ENCODE measurements around the gene GPR15.

GPR15 gene

GRCh38 chr3:98531622-98532274 is at the start of gene GPR15:
TSS of gene GPR15 (plus strand) at chr3:98531978. CDS start at chr3:98532034, 56 bp downstream.
- peak; percentile 35 for DNase-seq (ENCODE audit: low spot score)
- no peak for TF ChIP-seq CTCF (IDR thresholded peaks at IDR 0.05; ENCODE audit: extremely low read depth, insufficient read depth, missing control alignments)
- in situ Hi-C loops (cut with MboI; ENCODE audit: low pct_unique_long_range_greater_than_20kb, low sequenced_read_pairs, unreplicated experiment): no loop called here

GRCh38 chr3:98482717-98483482 is 48.9 kb upstream of the GPR15 start:
- no peak for TF ChIP-seq CTCF (IDR thresholded peaks at IDR 0.05; ENCODE audit: extremely low read depth, insufficient read depth, missing control alignments)
- DNase-seq (ENCODE audit: low spot score): no peak
- in situ Hi-C loops (cut with MboI; ENCODE audit: low pct_unique_long_range_greater_than_20kb, low sequenced_read_pairs, unreplicated experiment): no loop called here

DNA sequence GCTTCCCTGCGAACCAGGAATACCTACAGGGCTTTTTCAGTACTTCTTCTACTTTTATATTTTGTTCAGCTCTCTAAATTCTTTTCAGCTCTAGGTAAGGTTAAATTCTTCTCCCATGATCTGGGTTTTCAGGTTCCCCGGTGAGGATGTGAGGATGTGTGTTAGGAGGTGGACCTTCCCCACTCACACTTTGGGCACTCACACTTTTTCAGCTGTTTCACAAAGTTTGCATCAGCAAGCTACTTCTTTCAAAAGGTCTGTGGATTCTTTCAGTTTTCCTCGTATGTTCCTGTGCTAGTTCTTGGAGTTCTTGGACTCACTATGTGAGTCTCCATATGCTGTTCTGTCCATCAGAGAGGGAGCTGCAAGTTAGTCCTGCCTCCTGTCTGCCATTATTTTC is 48.2 kb upstream of the GPR15 start:
- in situ Hi-C loops (cut with MboI; ENCODE audit: low pct_unique_long_range_greater_than_20kb, low sequenced_read_pairs, unreplicated experiment): no loop called here
- DNase-seq (ENCODE audit: low spot score): no peak
- TF ChIP-seq CTCF (IDR thresholded peaks at IDR 0.05; ENCODE audit: extremely low read depth, insufficient read depth, missing control alignments): no peak

DNA sequence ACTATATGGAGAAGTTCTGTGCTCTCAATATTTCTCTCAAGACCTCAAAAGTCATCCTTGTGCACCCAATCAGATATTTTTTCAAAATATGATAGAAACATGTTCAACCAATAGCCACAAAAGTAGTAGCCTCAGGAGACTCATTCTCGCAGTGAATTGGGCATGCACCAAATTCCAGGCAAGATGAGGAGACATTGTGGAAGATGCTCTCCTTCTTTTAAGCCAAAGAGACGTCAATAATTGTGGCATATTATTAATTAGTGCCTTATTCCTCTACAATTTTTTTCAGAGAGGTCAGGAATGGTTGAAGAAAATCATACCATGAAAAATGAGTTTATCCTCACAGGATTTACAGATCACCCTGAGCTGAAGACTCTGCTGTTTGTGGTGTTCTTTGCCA is 34.4 kb upstream of the GPR15 start, which contains the start of gene OR5K2:
Gene OR5K2 (plus strand): TSS at position 301 of the 400 bp plus-strand sequence. CDS start 0 bp downstream, at position 301.
- TF ChIP-seq CTCF (IDR thresholded peaks at IDR 0.05; ENCODE audit: extremely low read depth, insufficient read depth, missing control alignments): no peak
- in situ Hi-C loops (cut with MboI; ENCODE audit: low pct_unique_long_range_greater_than_20kb, low sequenced_read_pairs, unreplicated experiment): no loop called here
- DNase-seq (ENCODE audit: low spot score): no peak

DNA sequence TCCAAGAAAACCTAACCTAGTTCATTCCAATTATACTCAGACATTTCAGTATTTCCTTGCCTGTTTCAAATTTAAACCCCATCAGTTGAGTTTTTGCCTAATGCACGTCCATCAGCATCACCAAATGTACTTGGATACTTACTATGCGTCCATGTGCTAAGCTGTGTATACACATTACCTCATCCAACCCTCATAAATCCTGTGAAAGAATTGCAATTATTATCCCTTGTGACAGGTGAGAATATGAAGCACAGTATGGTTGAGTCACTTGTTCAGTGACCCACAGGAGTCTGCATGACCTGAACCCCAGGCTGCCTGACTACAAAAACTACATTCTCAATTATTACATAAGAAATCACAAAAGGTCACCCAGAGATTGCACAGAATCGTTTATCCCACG is 31.8 kb upstream of the GPR15 start:
- no peak for TF ChIP-seq CTCF (IDR thresholded peaks at IDR 0.05; ENCODE audit: extremely low read depth, insufficient read depth, missing control alignments)
- DNase-seq (ENCODE audit: low spot score): no peak
- in situ Hi-C loops (cut with MboI; ENCODE audit: low pct_unique_long_range_greater_than_20kb, low sequenced_read_pairs, unreplicated experiment): no loop called here

- in situ Hi-C loops (cut with MboI; ENCODE audit: low pct_unique_long_range_greater_than_20kb, low sequenced_read_pairs, unreplicated experiment): no loop called here
- TF ChIP-seq CTCF (IDR thresholded peaks at IDR 0.05; ENCODE audit: extremely low read depth, insufficient read depth, missing control alignments): no peak
- no peak for DNase-seq (ENCODE audit: low spot score)
Measured at GRCh38 chr3:98501270-98501669, 30.5 kb upstream of the GPR15 start.
